ELR (cell line): Measurements from ENCODE around the gene DYNC1H1.

Source experiments
- DNase-seq: peaks from one replicate; pipeline ENCODE4 v3.0.0-alpha.2; 2015; ENCODE audit warnings: low read depth

Gene DYNC1H1

DNA sequence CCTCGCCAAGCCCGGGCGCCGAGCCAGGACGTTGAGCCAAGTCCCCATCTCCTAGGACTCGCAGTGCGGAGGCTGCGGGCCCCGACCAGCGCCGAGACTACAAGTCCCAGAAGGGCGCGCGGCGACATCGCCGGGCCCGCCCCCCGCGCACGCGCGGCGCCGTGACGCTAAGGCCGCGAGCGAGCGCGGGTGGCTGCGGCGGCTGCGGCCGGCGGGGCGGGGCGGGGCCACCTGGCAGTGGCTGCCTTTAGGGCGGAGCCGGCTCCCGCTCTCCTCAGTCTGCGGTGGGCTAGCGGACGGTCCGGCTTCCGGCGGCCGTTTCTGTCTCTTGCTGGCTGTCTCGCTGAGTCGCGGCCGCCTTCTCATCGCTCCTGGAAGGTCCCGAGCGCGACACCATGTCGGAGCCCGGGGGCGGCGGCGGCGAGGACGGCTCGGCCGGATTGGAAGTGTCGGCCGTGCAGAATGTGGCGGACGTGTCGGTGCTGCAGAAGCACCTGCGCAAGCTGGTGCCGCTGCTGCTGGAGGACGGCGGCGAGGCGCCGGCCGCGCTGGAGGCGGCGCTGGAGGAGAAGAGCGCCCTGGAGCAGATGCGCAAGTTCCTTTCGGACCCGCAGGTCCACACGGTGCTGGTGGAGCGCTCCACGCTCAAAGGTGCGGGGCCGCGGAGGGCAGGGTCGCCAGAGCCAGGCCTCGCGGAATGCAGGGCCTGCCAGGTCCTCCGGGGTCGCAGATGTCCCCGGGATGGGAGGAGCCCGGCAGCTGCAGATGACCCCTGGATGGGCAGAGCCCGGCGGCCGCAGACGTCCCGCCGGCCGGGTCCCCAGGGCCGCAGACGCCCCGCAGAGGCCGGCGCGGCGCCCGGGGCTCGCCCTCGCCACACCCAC is at the start of gene DYNC1H1:
TSS of gene DYNC1H1 (plus strand) at position 277 of the 884 bp plus-strand sequence. CDS start at position 396, 119 bp downstream.
- DNase-seq: peak; percentile 94

DNA sequence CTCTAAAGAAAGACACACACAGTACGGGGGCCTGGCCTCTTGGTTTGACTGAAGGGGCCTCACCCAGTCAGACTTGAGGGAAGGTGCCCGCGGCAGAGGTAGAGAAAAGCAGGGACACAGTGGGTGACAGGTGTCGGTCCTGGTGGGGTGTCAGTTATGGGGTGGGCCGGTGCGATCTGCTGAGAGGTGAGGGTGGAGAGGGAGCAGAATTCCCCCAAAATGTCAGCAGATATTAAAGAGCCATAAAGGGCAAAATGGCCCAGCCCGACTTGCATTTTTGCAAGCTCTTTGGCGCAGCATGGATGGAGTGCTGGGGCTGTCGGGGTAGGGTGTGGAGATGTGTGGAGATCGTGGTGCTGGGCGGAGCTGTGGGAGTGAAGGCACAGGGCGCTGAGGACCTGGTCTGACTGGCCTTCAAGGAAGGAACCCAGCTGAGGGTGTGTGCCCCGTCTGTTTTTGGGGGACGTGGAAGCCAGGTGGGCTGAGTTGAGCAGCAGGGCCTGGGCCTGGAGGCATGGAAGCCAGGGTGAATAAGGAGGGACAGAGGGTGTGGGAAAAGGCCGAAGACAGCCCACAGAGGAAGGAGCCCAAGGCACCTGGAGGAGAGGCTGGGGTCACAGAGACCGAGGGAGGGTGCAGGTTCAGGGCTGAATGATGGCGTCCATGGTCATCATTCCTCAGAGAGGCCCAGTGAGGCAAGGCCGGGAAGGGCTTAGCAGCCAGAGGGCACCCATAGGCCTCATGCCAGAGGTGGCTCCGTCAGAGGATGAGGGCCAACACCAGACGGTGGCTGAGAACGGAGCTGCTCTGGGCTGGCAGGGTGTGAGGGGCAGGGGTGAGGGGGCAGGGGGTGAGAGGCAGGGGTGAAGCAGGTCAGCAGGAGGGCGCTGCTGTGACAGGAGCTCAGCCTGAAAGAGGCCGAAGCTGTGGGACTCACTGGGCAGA is 48.2 kb upstream of the DYNC1H1 start:
- no peak for DNase-seq

DNA sequence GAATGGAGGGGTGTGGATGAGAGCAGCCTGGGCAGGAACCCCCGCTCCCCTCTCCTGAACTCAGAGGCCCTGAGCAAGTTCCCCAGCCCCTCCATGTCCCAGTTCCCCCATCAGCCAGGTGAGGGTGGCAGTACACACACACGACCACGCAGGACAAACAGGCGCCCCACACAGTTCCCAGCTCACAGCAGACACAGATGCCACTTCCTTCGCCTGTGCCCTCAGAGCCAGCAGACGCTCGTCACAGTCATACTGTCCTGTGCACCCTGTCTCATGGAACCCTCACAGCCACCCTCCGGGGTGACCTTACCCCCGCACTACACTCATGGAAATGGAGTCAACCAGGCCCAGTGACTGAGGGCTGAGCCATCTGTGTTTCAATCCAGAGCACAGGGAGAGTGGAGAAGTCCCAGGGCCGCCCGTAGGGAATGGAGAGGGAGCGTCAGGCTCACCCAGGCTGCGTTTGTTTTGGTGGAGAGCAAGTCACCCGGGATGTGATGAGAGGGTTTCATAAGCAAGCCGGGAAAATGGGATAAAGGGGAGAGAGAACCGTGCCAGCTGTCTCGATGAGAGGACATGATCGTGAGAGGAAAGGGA is 47.5 kb upstream of the DYNC1H1 start:
- no peak for DNase-seq

DNA sequence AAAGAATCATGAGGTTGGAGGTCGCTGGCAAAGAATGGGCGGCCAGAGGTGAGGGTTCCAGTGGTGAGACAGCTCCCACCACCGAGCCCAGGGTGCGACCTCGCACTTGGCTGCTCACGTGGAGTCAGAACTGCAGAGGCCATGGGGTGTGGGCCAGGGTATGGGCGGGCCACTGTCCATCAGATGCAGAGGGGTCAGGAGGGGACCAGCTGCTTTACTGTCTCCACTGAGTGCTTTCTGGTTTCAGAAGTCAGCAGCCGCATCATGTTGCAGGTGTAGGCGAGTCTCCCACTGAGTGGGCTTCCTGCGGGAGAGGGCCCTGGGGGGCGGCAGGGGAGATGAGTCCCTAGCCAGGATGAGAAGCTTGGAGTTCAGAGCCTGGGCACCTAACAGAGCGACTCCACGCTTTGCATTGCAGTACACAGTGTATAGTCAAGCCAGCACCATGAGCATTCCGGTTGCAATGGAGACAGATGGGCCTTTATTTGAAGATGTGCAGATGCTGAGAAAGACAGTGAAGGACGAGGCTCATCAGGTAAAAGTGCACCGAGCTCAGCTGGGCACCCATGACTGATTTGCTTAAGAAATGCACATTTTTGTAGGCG is 46.9 kb upstream of the DYNC1H1 start:
- DNase-seq: no peak

DNA sequence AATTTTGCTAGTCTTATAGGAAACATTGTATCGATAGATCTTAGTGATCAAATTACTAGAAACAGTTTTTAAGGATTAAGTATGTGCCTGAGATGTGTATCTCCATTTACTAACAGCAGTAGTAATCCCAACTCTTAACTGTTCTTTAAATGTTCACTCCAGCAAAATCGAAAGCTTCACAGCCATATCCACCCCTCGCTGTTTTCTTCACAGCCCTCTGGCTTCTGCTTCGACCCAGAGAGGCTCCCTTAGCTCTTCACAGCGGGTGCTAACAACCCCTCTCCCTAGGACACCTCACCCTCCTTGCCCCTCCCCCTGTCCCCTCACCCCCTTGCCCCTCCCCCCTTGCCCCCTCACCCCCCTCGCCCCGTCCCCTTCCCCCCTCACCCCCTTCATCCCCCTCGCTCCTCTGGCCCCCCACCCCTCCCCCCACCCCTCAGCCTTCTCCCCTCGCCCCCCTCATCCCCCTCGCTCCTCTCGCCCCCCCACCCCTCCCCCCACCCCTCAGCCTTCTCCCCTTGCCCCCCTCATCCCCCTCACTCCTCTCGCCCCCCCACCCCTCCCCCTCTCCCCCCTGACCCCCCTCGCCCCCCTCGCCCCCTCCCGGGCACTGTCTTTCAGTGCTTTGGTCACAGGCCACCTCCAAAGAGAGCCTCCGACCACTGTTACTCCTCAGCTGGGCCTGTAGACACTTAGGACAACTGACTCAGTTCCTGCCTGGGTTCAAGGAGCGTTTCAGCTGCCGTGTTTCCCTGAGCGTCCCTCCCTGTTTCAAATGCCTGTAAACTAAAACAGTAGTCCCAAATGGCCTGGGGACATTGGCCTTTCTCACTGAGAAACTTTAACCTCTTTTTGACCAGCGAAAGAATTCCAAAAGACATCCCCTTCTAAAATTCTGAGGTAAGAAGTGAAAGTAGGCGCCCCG is 46.0 kb upstream of the DYNC1H1 start:
- no peak for DNase-seq

DNA sequence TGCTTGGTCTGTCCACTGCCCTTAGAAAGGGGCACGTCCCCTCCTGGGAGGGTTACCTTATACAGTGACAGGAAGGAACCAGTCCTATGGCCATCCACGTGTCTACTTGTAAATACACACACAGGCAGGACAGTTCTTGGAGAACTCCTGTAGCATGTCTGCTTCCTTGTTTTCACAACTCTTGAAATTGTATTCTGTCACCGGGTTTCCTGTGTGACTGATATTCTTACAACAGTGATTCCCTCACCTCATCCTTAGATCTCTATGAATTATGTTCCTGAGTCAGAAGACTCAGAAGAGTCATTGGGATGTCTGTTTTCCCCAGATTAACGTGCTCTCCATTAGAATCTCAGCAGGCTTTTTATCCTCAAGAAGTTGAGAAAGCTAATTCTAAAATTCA is 44.1 kb upstream of the DYNC1H1 start:
- no peak for DNase-seq

DNA sequence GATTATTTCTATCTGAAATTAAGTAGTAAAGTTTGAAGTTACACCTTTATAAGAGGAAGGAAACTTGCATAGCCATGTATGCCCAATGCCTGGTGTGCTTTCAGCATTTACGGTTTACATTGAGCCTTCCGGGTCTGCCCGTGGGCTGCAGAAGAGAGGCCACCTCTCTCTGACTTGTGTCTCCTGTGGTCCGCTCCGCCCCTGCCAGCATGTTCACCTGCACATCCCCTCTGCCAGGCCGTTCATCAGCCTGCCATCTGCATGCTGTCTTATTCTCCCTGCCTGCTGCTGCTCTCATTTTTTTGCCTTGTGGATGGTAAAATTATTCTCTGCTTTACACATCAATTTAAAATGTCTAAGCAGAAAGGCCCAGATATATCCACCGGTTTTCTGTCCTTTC is 41.5 kb upstream of the DYNC1H1 start:
- no peak for DNase-seq

DNA sequence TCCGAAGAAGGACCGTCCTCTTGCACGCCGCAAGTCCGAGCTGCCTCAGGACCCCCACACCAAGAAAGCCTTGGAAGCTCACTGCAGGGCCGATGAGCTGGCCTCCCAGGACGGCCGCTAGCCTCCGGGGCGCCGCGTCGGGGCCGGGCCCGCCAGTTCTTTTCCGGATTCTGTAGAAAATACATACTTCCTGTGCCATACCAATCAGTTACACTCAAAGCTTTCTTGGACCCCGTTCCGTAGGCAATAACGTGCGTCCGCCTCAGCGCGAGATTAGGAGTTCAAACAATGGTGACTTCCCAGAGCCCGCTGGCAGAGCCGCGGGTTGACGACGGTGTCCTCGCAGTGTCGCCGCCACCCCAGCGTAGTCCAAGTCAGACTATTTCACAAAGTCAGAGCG is 39.2 kb upstream of the DYNC1H1 start:
- no peak for DNase-seq

DNA sequence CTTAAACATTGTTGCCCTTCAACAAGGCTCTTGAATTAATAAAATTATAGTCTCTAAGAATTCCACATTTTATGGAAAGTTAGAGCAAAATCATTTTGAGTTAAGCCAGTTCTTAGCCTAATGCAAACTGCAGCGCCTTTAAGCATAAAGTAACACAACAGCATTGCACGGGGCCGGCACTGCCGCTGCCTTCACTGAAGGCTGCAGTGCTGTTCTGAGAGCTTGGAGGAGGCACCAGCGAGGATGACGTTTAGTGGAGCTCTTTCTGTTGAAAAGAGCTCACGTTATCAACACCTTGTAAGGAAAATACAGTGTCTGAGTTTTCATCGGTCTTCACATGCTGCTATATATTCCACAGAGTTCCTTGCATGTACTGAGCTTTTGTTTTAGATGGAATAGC is 38.3 kb upstream of the DYNC1H1 start:
- no peak for DNase-seq

DNA sequence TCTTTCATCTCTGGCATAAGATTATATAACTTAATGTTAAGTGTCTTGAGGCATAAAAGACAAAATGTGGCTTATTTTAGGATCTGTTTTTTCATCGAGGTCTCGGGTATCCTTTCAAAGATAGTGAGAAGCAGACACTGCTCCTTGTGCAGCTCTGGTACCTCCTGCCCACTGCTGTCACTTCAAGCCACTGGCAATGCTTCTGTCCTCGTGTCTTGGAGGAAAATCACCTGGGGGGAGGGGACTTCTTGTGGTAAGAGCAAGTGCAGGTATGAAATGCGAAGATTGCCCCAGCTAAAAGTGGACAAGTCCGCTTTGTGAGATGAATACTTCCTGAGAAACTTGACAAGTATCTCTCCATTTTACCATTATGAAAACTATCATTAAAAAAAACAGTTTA is 37.8 kb upstream of the DYNC1H1 start:
- DNase-seq: no peak

DNA sequence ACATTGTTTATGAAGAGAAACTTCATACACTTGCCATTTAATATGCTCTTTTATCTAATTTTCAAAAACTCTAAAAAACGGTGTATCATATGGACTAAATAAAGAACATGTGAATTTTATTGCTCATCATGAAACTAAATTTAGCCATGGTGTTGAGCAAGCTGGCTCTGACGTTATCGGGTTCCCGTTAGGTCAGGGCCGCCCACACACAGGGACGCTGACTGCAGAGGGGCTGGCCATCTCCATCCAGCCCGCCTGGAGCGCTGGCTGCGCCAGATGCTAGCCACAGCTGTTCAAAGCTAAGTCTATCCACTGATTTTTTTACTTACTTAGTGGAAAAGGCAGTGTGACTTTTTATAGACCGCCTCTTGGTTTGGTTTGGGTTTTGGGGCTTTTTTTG is 36.5 kb upstream of the DYNC1H1 start:
- peak; percentile 89 for DNase-seq

DNA sequence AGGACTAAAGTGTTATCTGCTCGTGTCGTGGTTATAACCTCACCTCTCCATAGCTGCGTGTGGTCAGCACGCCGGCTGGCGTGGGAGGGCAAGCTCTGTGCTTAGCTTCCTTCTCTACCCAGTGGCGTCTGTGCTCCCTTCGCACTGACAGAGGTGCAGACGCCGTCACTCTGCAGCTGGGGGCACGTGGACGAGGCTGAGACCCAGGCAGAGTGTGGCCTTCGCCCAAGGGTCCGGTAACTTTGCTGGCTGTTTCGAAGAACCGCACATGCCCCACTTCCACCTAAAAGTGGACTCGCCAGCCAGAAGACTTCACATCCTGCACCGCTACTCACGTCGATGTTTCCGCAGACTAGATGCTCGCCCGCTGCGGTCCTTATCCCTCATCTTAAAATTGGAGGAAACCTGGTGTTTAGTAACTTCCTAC is 35.9 kb upstream of the DYNC1H1 start:
- DNase-seq: no peak

DNA sequence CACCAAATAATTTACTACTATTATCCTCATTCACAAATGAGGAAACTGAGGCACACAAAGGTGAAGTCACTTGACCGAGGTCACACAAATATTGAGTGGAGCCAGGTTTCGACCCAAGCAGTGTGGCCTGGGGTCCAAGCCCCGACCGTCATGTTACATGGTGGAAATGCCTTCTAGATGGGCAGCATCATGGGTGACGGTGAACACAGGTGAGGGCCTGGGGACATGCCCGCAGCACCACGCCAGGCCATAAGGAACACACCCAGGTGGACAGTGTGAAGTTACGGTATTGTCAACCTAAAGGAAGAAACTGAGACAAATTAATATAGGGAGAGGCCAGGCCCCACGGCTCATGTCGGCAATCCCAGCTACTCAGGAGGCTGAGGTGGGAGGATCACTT is 35.3 kb upstream of the DYNC1H1 start:
- DNase-seq: no peak

DNA sequence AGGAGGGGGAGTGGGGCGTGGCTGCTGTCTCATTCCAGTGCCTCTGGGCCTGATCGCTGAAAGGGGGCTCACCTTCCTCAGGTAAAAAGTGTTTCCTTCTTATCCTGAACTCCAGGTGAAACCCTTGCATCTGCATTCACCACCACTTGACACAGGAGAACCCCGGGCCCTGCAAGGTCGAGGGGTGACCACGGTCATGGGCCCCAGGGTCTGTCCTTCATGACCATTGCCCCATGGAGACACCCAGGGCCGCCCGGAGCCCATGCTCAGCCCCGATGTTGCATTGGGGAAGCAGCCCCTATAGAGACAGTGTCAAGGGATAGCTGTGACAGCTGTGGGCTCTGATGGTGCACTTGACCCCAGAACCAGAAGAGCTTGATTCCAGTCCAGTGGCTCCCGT is 34.4 kb upstream of the DYNC1H1 start:
- no peak for DNase-seq

DNA sequence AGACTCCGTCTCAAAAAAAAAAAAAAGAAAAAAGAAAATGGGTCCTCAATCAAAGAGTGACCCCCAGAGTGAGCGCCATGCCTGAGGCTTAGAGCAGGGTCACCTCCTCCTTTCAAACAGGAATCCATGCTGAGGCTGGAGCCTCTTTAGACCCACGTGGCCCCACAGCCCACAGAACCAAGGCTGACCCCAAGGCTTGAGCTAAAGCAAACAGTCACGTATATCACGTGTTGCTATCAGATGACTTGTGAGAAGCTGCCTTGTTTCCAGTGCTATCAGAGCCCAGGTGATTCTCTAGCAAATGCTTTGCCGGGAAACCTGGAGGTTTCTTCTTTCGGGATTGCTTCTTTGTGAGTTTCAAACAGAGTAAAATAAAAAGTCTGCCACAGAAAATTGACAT is 31.7 kb upstream of the DYNC1H1 start:
- no peak for DNase-seq

DNA sequence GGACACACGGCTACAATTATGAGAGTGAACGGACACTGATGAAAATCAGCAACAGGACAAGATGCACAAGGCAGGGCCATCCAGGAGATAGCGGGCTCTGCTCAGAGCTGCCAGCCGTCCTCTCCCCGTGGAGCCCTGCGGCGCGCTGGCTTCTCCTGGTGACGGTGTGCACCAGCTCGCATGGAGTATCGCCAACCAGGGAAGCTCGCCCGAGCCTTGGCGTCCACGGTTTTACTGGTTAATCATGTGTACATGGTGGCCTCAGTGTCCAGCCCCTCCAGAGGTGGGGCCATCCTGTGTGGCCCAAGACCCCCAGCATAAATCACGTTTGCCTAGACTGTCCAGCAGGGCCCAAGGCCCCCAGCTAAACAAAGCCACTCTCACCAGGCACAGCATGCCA is 31.2 kb upstream of the DYNC1H1 start:
- no peak for DNase-seq

DNA sequence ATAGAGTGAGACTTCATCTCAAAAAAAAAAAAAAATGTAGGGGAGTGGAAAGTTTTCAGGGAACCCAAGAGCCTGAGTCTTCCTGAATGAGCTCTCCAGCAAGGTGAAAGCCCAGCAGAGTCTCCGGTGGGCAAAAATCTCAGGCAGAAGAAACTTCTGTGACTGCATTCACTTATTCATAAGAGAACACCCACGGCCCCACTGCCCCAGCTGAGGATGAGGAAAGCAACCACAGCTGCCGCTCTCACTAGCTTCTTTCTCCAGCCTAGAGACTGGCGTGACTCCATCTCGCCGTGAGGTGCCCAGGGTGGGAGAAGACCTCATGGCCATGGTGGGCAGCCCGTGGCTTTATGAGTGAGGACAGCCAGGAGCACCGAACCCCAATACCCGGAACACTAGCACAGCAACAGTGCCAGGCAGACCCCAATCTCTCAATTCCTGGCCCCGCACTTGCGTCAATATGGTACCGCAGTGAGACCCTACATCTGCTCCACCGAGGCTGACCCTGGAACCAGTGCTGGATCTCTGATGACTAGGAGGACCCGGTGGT is 29.7 kb upstream of the DYNC1H1 start:
- DNase-seq: no peak

DNA sequence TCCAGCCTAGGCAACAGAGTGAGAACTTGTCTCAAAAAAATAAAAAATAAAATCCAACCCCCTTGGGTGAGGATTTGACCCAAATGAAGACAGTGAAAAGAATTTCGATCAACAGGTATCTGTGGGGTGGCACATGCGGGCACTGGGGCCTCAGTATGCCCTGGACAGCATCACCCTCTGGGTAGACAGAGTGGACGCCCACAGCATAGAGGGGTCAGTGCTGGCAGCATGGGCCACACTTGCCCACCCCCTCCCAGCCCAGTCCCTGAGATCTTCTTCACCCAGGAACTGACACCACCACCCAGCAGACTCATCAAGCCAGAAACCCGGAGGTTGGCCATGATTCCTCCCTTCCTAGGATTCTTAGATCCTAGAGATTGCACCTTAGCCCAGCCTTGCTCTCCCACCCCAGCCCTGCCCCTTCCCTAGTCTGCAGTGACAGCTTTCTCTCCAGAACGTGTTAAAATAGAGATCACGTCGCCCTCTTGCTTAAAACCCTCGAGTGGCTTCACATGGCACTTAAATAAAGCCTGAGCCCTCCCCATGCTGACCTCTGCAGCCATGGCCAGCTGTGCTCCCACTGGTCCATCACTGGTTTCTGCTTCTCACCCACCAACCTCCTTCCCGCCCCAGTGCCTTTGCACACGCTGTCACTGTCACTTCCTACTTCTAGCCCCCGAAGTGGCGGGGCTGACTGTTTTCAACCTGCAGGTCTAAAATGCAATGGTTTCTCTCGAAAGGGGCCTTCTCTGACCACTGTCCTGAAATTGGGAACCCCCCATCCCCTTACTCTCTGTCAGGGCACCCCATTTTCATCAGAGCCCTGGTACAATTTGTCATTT is 26.2 kb upstream of the DYNC1H1 start:
- DNase-seq: no peak

DNA sequence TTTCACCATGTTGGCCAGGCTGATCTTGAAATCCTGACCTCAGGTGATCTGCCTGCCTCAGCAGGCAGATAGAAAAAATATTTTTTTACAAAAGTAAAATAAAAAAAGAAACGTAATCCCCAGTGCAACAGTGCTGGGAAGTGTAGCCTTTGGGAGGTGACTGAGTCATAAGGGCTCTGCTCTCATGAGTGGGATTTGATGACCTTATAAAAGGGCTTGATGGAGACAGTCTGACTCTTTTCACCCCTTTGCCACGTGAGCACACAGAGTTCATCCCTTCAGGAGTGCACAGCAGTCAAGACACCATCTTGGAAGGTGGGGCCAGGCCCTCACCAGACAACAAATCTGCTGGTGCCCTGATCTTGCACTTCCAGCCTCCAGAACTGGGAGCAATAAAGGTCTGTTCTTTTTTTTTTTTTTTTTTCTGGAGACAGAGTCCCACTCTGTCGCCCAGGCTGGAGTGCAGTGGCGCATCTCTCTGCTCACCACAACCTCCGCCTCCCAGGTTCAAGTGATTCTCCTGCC is 24.7 kb upstream of the DYNC1H1 start:
- no peak for DNase-seq

DNA sequence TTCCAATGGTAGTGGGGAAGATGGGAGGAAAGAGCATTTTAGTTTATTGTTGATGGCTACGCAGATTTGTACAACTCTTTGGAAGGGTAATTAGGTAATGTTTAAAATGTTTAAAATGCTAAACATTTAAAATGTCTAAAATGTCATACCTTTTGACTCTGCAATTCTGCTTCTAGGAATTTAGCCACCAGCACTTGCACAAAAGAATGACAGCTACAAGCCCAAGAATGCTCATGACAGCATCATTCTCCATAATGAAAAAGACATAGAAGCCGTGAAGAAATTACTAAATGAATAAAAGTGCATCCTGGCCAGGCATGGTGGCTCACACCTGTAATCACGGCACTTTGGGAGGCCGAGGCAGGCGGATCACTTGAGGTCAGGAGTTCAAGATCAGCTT is 19.9 kb upstream of the DYNC1H1 start:
- no peak for DNase-seq
